ENCODE results near the gene EFEMP1. TPM values are rescaled to one million over a fixed set of nuclear protein-coding genes. Genes with fewer than 3 reads are reported as not detected.
"Not testable (repeated sequence)": the region's sequence is repeated elsewhere in the genome, so short reads cannot be mapped to it uniquely, and the experiment has no call there.

Gene EFEMP1
- total RNA-seq, 1 experiment from 2014 or later = 24.0 TPM

GRCh38 chr2:55839182-55839819 is 84.3 kb downstream of the EFEMP1 start:
- no peak overlapping the region for H3K4me3 Mint-ChIP-seq
- TF ChIP-seq GABPB1 (CRISPR knock-in tag; IDR thresholded peaks at IDR 0.05) = 0 out of 2 replicates have a peak, but pooled peaks have one; percentile 40
- no peak for TF ChIP-seq SOX15 (CRISPR knock-in tag; IDR thresholded peaks at IDR 0.05)
- TF ChIP-seq ZBTB21 (CRISPR knock-in tag; IDR thresholded peaks at IDR 0.05; ENCODE audit: borderline replicate concordance) = no peak
- TF ChIP-seq MYBL2 (CRISPR knock-in tag; IDR thresholded peaks at IDR 0.05) = no peak
- no peak for TF ChIP-seq TCF7 (CRISPR knock-in tag; IDR thresholded peaks at IDR 0.05; ENCODE audit: low read depth)
- H3K27me3 Mint-ChIP-seq (ENCODE audit: low read depth) = no peaks in the 10 kb centered on the region; the same call in 1 of the 2 replicates
- CTCF ChIA-PET = no interaction called here
- DNase-seq (ENCODE audit: low spot score) = peak; percentile 8
- H3K36me3 Mint-ChIP-seq = peaks cover 6% of the 10 kb centered on the region; the same call in 1 of the 2 replicates
- POLR2A ChIA-PET = no interaction called here
- ATAC-seq = peak; percentile 85
- H3K9me3 Mint-ChIP-seq = peaks cover 18% of the 10 kb centered on the region
- no peak overlapping the region; the same call in 1 of the 2 replicates for H3K27ac Mint-ChIP-seq
- peaks cover 15% of the 10 kb centered on the region for H3K4me1 Mint-ChIP-seq

GRCh38 chr2:55838653-55839052 is 84.9 kb downstream of the EFEMP1 start:
- peaks cover 15% of the 10 kb centered on the region for H3K4me1 Mint-ChIP-seq
- H3K9me3 Mint-ChIP-seq = peaks cover 18% of the 10 kb centered on the region
- no peaks in the 10 kb centered on the region; the same call in 1 of the 2 replicates for H3K27me3 Mint-ChIP-seq (ENCODE audit: low read depth)
- H3K27ac Mint-ChIP-seq = no peak overlapping the region
- no peak for TF ChIP-seq ZNF425 (CRISPR knock-in tag; conservative IDR thresholded peaks at IDR 0.05)
- no peak for TF ChIP-seq CREM (CRISPR knock-in tag; IDR thresholded peaks at IDR 0.05)
- TF ChIP-seq ATF2 (CRISPR knock-in tag; IDR thresholded peaks at IDR 0.05; ENCODE audit: borderline replicate concordance, low read depth) = no peak
- no peak for TF ChIP-seq OVOL2 (CRISPR knock-in tag; IDR thresholded peaks at IDR 0.05; ENCODE audit: borderline replicate concordance)
- no peak for TF ChIP-seq ETV6 (CRISPR knock-in tag; IDR thresholded peaks at IDR 0.05)
- TF ChIP-seq JAZF1 (CRISPR knock-in tag; IDR thresholded peaks at IDR 0.05) = no peak
- TF ChIP-seq SP1 (CRISPR knock-in tag; conservative IDR thresholded peaks at IDR 0.05) = no peak
- no peak for TF ChIP-seq SMAD3 (CRISPR knock-in tag; IDR thresholded peaks at IDR 0.05; ENCODE audit: borderline replicate concordance)
- no peak for TF ChIP-seq IRF2 (CRISPR knock-in tag; IDR thresholded peaks at IDR 0.05; ENCODE audit: borderline replicate concordance, low read depth)
- no peak for TF ChIP-seq EMX1 (CRISPR knock-in tag; IDR thresholded peaks at IDR 0.05)
- no peak for TF ChIP-seq USF1 (CRISPR knock-in tag; IDR thresholded peaks at IDR 0.05)
- TF ChIP-seq ZNF263 (CRISPR knock-in tag; IDR thresholded peaks at IDR 0.05; ENCODE audit: low read depth) = no peak
- TF ChIP-seq GABPB1 (CRISPR knock-in tag; IDR thresholded peaks at IDR 0.05) = no peak
- no peak for TF ChIP-seq E2F4 (CRISPR knock-in tag; IDR thresholded peaks at IDR 0.05; ENCODE audit: borderline replicate concordance, low read depth)
- TF ChIP-seq NFATC4 (CRISPR knock-in tag; IDR thresholded peaks at IDR 0.05) = no peak
- ChIA-PET CTCF (no interaction called here), POLR2A (no interaction called here)
- ATAC-seq = no peak
- no peak overlapping the region for H3K4me3 Mint-ChIP-seq
- peaks cover 6% of the 10 kb centered on the region; the same call in 1 of the 2 replicates for H3K36me3 Mint-ChIP-seq
- no peak for DNase-seq (ENCODE audit: low spot score)

GRCh38 chr2:55838117-55838516 is 85.5 kb downstream of the EFEMP1 start:
- CTCF ChIA-PET = interaction anchor here (2.0 kb wide), 1 partner anchor 10 kb away, joined by 6 read pairs; no protein-coding TSS in a partner anchor
- H3K4me3 Mint-ChIP-seq; POLR2A ChIA-PET; H3K27ac Mint-ChIP-seq; H3K27me3 Mint-ChIP-seq (ENCODE audit: low read depth); H3K36me3 Mint-ChIP-seq; DNase-seq (ENCODE audit: low spot score); ATAC-seq: not testable (repeated sequence)
- Mint-ChIP-seq H3K9me3 (peaks cover 18% of the 10 kb centered on the region), H3K4me1 (peaks cover 15% of the 10 kb centered on the region)

Measured in WTC11 (cell line).